CD4-positive, alpha-beta memory T cell (primary cell): Measurements from ENCODE around the gene GTF2H4. TPM values are rescaled to one million over a fixed set of nuclear protein-coding genes. Genes with fewer than 3 reads are reported as not detected.
A peak's percentile ranks its signal among the peaks of the same experiment; 100 is the strongest.

Source experiments
- CTCF ChIA-PET: fragments of 350-600 bp; sonication (Branson Sonifier 250); formaldehyde crosslinking; loops from one replicate; lab custom pipeline; 2021; ENCODE audit warnings: inconsistent platforms; ENCODE audit not compliant: partially characterized antibody; lab: Charles Lee
- POLR2A ChIA-PET: fragments of 350-600 bp; sonication (Branson Sonifier 250); formaldehyde crosslinking; loops from one replicate; lab custom pipeline; 2021; ENCODE audit not compliant: partially characterized antibody; lab: Charles Lee
- DNase-seq, 5 donors: peaks; one replicate each; pipeline versions ENCODE4 v3.0.0 to v3.0.0-alpha.2; 2020 to 2022; ENCODE audit warnings: mixed read lengths in 1 of 5
- H3K27ac ChIP-seq: one replicate; pipeline ENCODE4 v1.7.0; 2013; ENCODE audit warnings: low read depth, low read length
- H3K27me3 ChIP-seq: 2 replicates; pipeline ENCODE4 v1.7.0; 2013; ENCODE audit warnings: mild to moderate bottlenecking, low read length, moderate library complexity; ENCODE audit not compliant: insufficient read depth
- H3K36me3 ChIP-seq: 2 replicates; pipeline ENCODE4 v1.7.0; 2013; ENCODE audit warnings: mild to moderate bottlenecking, low read length, moderate library complexity; ENCODE audit not compliant: insufficient read depth
- H3K4me1 ChIP-seq: 2 replicates; pipeline ENCODE4 v1.7.0; 2013; ENCODE audit warnings: mild to moderate bottlenecking, low read length, moderate library complexity; ENCODE audit not compliant: insufficient read depth
- H3K4me3 ChIP-seq, 2 donors: one replicate each; pipeline ENCODE4 v1.7.0; 2013; ENCODE audit warnings: low read length in 2 of 2, mild to moderate bottlenecking in 1 of 2
- H3K9me3 ChIP-seq, 2 donors: one replicate each; pipeline ENCODE4 v1.7.0; 2013; ENCODE audit warnings: low read length in 2 of 2, control low read depth in 1 of 2; ENCODE audit not compliant: control insufficient read depth in 1 of 2
- H3K27ac Mint-ChIP-seq, 7 donors: one replicate each; pipeline ENCODE4 v1.8.0; 2020 to 2021; ENCODE audit warnings: mixed read lengths in 7 of 7, mild to moderate bottlenecking in 6 of 7, inconsistent platforms in 3 of 7, moderate library complexity in 3 of 7
- H3K27me3 Mint-ChIP-seq, 2 donors: one replicate each; pipeline ENCODE4 v1.8.0; 2020 to 2021; ENCODE audit warnings: mixed read lengths in 2 of 2
- H3K36me3 Mint-ChIP-seq, 2 donors: one replicate each; pipeline ENCODE4 v1.8.0; 2020 to 2021; ENCODE audit warnings: mixed read lengths in 2 of 2, inconsistent platforms in 1 of 2, mild to moderate bottlenecking in 1 of 2
- H3K4me1 Mint-ChIP-seq, 4 donors: one replicate each; pipeline ENCODE4 v1.8.0; 2020 to 2021; ENCODE audit warnings: mixed read lengths in 4 of 4, mild to moderate bottlenecking in 1 of 4
- H3K4me3 Mint-ChIP-seq, 8 donors: one replicate each; pipeline ENCODE4 v1.8.0; 2020 to 2021; ENCODE audit warnings: mixed read lengths in 8 of 8, mild to moderate bottlenecking in 7 of 8, moderate library complexity in 6 of 8, inconsistent platforms in 3 of 8
- H3K9me3 Mint-ChIP-seq, 8 donors: one replicate each; pipeline ENCODE4 v1.8.0; 2020 to 2021; ENCODE audit warnings: mixed read lengths in 8 of 8, mild to moderate bottlenecking in 5 of 8, inconsistent platforms in 3 of 8, moderate library complexity in 1 of 8
- intact Hi-C: fragments of 100-400 bp; cut with micrococcal nuclease; formaldehyde crosslinking; loops from one replicate; pipeline ENCODE4 v1.15.1; 2023
- polyA plus RNA-seq, 2 donors: library from polyadenylated mRNA; unstranded; fragments of 300-500 nt; fragmentation: Illumina TruSeq; gene quantifications; one replicate each; pipeline ENCODE4 v1.2.3, GENCODE V29; 2021
- total RNA-seq, 2 experiments: library from RNA; stranded (reverse); gene quantifications; one replicate each; pipeline ENCODE4 v1.2.3, GENCODE V29; 2021

GTF2H4 gene
- total and polyA plus RNA-seq, 4 experiments from 2014 or later: 3.7 to 39.7 (median 23.0) TPM

GRCh38 chr6:30954631-30955366 lies 46.8 kb downstream of the GTF2H4 start:
- Histone ChIP-seq H3K4me3 (peak overlapping the region; percentile 31 to 53), H3K36me3 (no peaks in the 10 kb centered on the region), H3K27ac (peak overlapping the region; percentile 29), H3K9me3 (no peaks in the 10 kb centered on the region), H3K4me1 (peaks cover 20% of the 10 kb centered on the region), H3K27me3 (no peaks in the 10 kb centered on the region)
- intact Hi-C loops: no loop called here
- no peaks in the 10 kb centered on the region for H3K36me3 Mint-ChIP-seq
- peaks cover 0 to 2% (median 0%) of the 10 kb centered on the region in 8 donors for H3K9me3 Mint-ChIP-seq
- POLR2A ChIA-PET: interaction anchor here (0.8 to 1.5 kb wide), 5 partner anchors 9 to 888 kb away, joined by 3 to 17 read pairs (median 3); partner anchors contain the start of genes DDR1 and GTF2H4
- H3K27me3 Mint-ChIP-seq: peaks cover 9 to 12% of the 10 kb centered on the region in 2 donors
- no peak for DNase-seq
- peak overlapping the region; percentile 46 to 91 (median 85) for H3K27ac Mint-ChIP-seq
- peaks cover 7 to 26% (median 19%) of the 10 kb centered on the region in 4 donors for H3K4me1 Mint-ChIP-seq
- CTCF ChIA-PET: interaction anchor here (1.0 kb wide), 1 partner anchor 48 kb away, joined by 3 read pairs; no protein-coding TSS in a partner anchor
- peak overlapping the region; percentile 66 to 91 (median 86) for H3K4me3 Mint-ChIP-seq

- Mint-ChIP-seq H3K27me3 (peaks cover 9 to 11% of the 10 kb centered on the region in 2 donors), H3K27ac (peak overlapping the region; percentile 46 to 91 (median 89)), H3K36me3 (no peaks in the 10 kb centered on the region), H3K4me1 (peaks cover 7 to 26% (median 19%) of the 10 kb centered on the region in 4 donors), H3K4me3 (peak overlapping the region; percentile 84 to 91 (median 86)), H3K9me3 (peaks cover 0 to 2% (median 0%) of the 10 kb centered on the region in 8 donors)
- intact Hi-C loops: no loop called here
- peak; percentile 54 to 71 (median 70) for DNase-seq
- H3K4me3 ChIP-seq: peak overlapping the region; percentile 31 to 53
- ChIA-PET POLR2A (interaction anchor here (0.6 to 1.5 kb wide), 9 partner anchors 9 to 889 kb away, joined by 3 to 17 read pairs (median 3); partner anchors contain the start of genes DDR1, GTF2H4 and VARS2), CTCF (interaction anchor here (1.0 kb wide), 2 partner anchors 49 to 132 kb away, joined by 3 to 7 read pairs; no protein-coding TSS in a partner anchor)
- H3K9me3 ChIP-seq: no peaks in the 10 kb centered on the region
- H3K4me1 ChIP-seq: peaks cover 20% of the 10 kb centered on the region
- H3K36me3 ChIP-seq: no peaks in the 10 kb centered on the region
- H3K27me3 ChIP-seq: no peaks in the 10 kb centered on the region
- H3K27ac ChIP-seq: peak overlapping the region; percentile 29
These were observed 47.5 kb downstream of the GTF2H4 start for GRCh38 chr6:30955367-30956042.

- intact Hi-C loops: no loop called here
- DNase-seq: no peak
- Mint-ChIP-seq H3K36me3 (no peaks in the 10 kb centered on the region), H3K27me3 (peaks cover 4 to 6% of the 10 kb centered on the region in 2 donors), H3K4me1 (peaks cover 7 to 26% (median 16%) of the 10 kb centered on the region in 4 donors), H3K9me3 (no peaks in the 10 kb centered on the region), H3K4me3 (no peak overlapping the region), H3K27ac (peak overlapping the region in 2 of 7 donors; percentile 5 to 24)
- ChIA-PET POLR2A (no interaction called here), CTCF (interaction anchor here (1.2 kb wide), 1 partner anchor 42 kb away, joined by 3 read pairs; no protein-coding TSS in a partner anchor)
- Histone ChIP-seq H3K27me3 (no peaks in the 10 kb centered on the region), H3K9me3 (no peaks in the 10 kb centered on the region), H3K4me1 (peaks cover 20% of the 10 kb centered on the region), H3K36me3 (no peaks in the 10 kb centered on the region), H3K4me3 (no peak overlapping the region), H3K27ac (no peak overlapping the region)
These were observed 49.7 kb downstream of the GTF2H4 start for GRCh38 chr6:30957716-30958115.

- Mint-ChIP-seq H3K27ac (peak overlapping the region in 1 of 7 donors; percentile 28), H3K36me3 (no peaks in the 10 kb centered on the region), H3K4me1 (peaks cover 13 to 24% (median 21%) of the 10 kb centered on the region in 4 donors), H3K27me3 (peaks cover 12 to 16% of the 10 kb centered on the region in 2 donors), H3K4me3 (no peak overlapping the region), H3K9me3 (no peaks in the 10 kb centered on the region)
- ChIA-PET POLR2A (no interaction called here), CTCF (no interaction called here)
- H3K36me3 ChIP-seq: no peaks in the 10 kb centered on the region
- intact Hi-C loops: no loop called here
- H3K4me3 ChIP-seq: no peak overlapping the region
- DNase-seq: no peak
- no peaks in the 10 kb centered on the region for H3K27me3 ChIP-seq
- peaks cover 18% of the 10 kb centered on the region for H3K4me1 ChIP-seq
- H3K27ac ChIP-seq: no peak overlapping the region
- H3K9me3 ChIP-seq: no peaks in the 10 kb centered on the region
These were observed 53.1 kb downstream of the GTF2H4 start for GRCh38 chr6:30960907-30961673.

- intact Hi-C loops: no loop called here
- ChIA-PET POLR2A (no interaction called here), CTCF (interaction anchor here (1.0 kb wide), 1 partner anchor 117 kb away, joined by 3 read pairs; no protein-coding TSS in a partner anchor)
- DNase-seq: no peak
- Mint-ChIP-seq H3K9me3 (no peaks in the 10 kb centered on the region), H3K36me3 (no peaks in the 10 kb centered on the region), H3K4me3 (no peak overlapping the region), H3K4me1 (peaks cover 9 to 17% (median 14%) of the 10 kb centered on the region in 4 donors), H3K27me3 (peaks cover 12 to 18% of the 10 kb centered on the region in 2 donors), H3K27ac (no peak overlapping the region)
- Histone ChIP-seq H3K27me3 (no peaks in the 10 kb centered on the region), H3K9me3 (no peaks in the 10 kb centered on the region), H3K4me1 (peaks cover 9% of the 10 kb centered on the region), H3K36me3 (no peaks in the 10 kb centered on the region), H3K4me3 (no peak overlapping the region), H3K27ac (no peak overlapping the region)
These were observed 54.7 kb downstream of the GTF2H4 start for GRCh38 chr6:30962716-30963115.

GRCh38 chr6:30963641-30964040 lies 55.6 kb downstream of the GTF2H4 start:
- no peaks in the 10 kb centered on the region for H3K9me3 Mint-ChIP-seq
- H3K36me3 Mint-ChIP-seq: no peaks in the 10 kb centered on the region
- no peak overlapping the region for H3K27ac ChIP-seq
- H3K4me3 Mint-ChIP-seq: no peak overlapping the region
- peaks cover 9% of the 10 kb centered on the region for H3K4me1 ChIP-seq
- intact Hi-C loops: no loop called here
- ChIA-PET CTCF (no interaction called here), POLR2A (no interaction called here)
- no peak overlapping the region for H3K4me3 ChIP-seq
- H3K36me3 ChIP-seq: no peaks in the 10 kb centered on the region
- H3K27me3 Mint-ChIP-seq: peaks cover 12 to 20% of the 10 kb centered on the region in 2 donors
- H3K27ac Mint-ChIP-seq: no peak overlapping the region
- H3K9me3 ChIP-seq: no peaks in the 10 kb centered on the region
- H3K4me1 Mint-ChIP-seq: peaks cover 9 to 17% (median 14%) of the 10 kb centered on the region in 4 donors
- DNase-seq: no peak
- H3K27me3 ChIP-seq: no peaks in the 10 kb centered on the region
